Ureter (tissue), 1 donor: ENCODE results near the gene PRSS53. TPM values are rescaled to one million over a fixed set of nuclear protein-coding genes. Genes with fewer than 3 reads are reported as not detected.

Source experiments
- DNase-seq: peaks from one replicate; pipeline ENCODE4 v3.0.0-alpha.2; 2020; ENCODE audit warnings: low spot score
- total RNA-seq: library from RNA; stranded (reverse); gene quantifications from one replicate; pipeline ENCODE4 v1.2.4, GENCODE V29; 2023
- donor health status: DM: yes; HTN: yes; CAD: no.

PRSS53 gene
- total RNA-seq, 1 donor from 2014 or later, result 1.2 TPM

- peak; percentile 94 for DNase-seq
Observed at GRCh38 chr16:31094424-31095120, 5.8 kb upstream of the PRSS53 start, which contains the start of gene VKORC1. Gene VKORC1 (minus strand): TSS chr16:31094797. CDS start chr16:31094729, 68 bp downstream.

GRCh38 chr16:31094088-31094423 is 5.3 kb upstream of the PRSS53 start:
- DNase-seq, result no peak

DNA sequence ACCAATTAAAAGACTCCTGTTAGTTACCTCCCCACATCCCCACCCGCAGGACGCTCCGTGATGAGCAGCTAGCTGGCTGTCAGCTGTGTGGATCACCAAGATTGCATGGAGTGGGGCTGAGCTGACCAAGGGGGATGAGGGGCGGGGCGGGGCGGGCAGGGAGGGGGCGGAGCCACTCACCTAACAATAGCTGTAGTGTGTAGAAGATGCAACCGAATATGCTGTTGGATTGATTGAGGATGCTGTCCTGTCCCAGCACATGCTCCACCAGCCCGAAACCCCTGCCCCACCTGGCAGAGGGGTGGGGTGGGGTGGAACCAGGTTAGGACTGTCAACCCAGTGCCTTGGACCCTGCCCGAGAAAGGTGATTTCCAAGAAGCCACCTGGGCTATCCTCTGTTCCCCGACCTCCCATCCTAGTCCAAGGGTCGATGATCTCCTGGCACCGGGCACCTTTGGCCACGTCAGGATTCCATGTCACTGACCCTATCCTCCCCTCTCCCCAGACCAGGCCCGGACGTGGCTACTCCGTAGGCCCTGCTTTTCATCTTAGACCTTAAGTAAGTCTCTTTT is 4.5 kb upstream of the PRSS53 start:
- no peak for DNase-seq

GRCh38 chr16:31092330-31092729 is 3.6 kb upstream of the PRSS53 start:
- DNase-seq, result no peak

- DNase-seq, result no peak
Observed at GRCh38 chr16:31090540-31090939, 1.8 kb upstream of the PRSS53 start.

DNA sequence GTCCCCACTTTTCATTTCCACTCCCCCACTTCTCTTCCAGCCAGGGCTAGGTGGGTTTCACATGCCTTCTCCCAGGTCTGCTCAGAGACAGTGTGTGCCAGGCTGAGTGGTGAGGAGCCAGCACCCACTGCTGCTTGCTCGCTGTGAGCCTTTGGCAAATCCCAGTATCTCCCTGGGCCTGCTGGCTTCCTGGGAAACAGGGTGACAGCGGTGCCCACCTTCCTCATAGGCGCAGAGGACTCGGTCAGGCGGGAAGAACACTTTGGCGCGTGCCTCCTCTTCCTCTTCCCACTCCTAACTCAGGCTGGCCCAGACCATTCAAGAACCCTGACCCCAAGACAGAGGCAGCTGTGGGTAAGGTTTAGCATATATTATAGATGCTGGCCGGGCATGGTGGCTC is 456 bp upstream of the PRSS53 start:
- no peak for DNase-seq

GRCh38 chr16:31087971-31088370 is 772 bp downstream of the PRSS53 start:
- no peak for DNase-seq

- DNase-seq, result no peak
Observed at GRCh38 chr16:31087481-31087880, 1.3 kb downstream of the PRSS53 start.

GRCh38 chr16:31086629-31086906 is 2.2 kb downstream of the PRSS53 start:
- no peak for DNase-seq

DNA sequence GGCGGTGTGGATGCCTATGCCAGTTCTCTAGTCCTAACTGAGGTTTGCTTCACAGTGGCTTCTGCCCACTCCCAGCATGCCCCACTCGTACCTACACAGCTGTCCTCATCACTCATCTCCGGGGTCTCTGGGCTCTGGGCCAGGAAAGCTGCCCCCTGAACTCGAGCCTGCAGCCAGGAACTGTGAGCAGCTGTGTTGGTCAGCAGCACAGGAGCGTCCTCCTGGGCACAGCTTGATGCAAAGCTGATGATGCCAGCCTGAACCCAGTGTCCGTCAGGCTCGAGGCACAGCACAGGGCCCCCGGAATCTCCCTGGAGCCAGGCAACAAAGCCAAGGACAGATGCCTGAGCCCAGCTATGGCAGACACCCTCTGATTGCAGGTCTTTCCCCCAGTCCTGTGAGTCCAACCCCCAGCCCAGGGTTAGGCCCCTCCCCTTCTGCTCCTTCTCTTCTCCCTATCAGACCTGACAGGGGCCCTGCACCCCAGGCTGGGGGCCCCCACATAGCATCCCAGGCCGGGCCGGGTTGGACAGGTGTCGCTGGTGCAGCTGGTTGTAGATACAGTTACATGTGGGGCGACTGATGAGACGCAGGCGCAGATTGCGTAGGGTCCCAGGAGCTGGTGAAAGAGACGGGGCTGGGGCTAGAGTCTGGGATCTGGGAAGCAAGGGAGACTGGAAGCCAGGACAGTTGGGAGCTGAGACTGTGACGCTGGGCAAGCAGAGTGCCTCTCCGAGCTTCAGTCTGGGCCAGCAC is 2.7 kb downstream of the PRSS53 start:
- DNase-seq, result no peak

GRCh38 chr16:31085411-31085810 is 3.3 kb downstream of the PRSS53 start:
- DNase-seq, result no peak

DNA sequence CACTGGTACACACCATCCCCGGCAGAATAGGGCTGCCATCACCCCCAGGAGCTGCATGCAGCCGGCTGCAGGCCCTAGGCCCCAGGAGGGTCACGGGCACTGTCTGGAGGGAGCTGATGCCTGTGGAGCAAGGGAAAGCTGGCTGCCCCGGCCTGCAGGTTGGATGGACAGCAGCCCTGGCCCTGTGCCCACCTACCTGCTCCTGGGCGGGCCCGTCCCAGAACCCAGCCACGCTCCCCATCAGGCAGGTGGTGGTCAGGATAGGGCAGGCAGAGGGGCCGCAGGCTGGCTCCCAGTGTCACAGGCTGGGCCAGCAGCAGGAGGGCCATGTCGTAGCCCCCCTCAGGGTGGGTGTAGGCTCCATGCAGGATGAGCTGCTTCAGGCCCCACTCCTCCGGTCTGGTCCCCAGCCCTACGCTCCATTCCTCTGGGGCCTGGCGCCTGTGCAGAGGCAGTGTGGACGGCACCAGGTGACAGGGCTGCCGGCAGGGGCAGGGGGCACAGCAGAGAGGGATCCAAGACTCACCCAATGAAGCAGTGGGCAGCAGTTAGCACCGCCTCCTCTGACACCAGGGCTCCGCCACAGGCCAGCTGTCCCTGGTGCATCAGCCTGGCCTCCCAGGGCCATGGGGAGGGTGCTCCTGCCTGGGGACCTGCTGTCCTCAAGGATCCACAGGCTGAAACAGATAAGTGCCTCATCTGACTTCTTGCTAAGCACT is 4.0 kb downstream of the PRSS53 start:
- DNase-seq, result no peak

GRCh38 chr16:31083981-31084380 is 4.8 kb downstream of the PRSS53 start:
- no peak for DNase-seq

GRCh38 chr16:31083556-31083955 is 5.2 kb downstream of the PRSS53 start:
- DNase-seq, result no peak

DNA sequence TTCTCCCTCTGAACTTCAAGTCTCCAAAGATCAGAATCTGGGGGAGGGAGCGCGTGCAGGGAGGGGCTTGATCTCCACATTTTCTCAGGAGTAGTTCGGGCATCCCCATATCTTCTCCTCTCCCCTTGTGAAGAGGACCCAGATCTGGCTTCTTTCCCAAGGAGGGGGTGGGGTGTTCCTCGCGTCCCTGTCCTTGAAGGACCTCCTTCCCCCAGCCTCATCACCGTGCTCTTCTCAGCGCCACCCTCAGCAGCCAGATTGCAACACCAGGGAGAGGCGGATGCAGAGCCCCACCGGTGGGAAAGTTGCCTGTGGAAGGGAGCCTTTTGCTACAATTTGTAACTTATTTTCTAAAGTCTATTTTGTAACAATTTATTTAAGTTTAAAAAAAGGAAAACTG is 5.7 kb downstream of the PRSS53 start:
- DNase-seq, result no peak

GRCh38 chr16:31082368-31083045 is 6.2 kb downstream of the PRSS53 start:
- no peak for DNase-seq

- no peak for DNase-seq
Observed at GRCh38 chr16:31081428-31082351, 7.1 kb downstream of the PRSS53 start.

- no peak for DNase-seq
Observed at GRCh38 chr16:31080756-31081419, 7.9 kb downstream of the PRSS53 start.

DNA sequence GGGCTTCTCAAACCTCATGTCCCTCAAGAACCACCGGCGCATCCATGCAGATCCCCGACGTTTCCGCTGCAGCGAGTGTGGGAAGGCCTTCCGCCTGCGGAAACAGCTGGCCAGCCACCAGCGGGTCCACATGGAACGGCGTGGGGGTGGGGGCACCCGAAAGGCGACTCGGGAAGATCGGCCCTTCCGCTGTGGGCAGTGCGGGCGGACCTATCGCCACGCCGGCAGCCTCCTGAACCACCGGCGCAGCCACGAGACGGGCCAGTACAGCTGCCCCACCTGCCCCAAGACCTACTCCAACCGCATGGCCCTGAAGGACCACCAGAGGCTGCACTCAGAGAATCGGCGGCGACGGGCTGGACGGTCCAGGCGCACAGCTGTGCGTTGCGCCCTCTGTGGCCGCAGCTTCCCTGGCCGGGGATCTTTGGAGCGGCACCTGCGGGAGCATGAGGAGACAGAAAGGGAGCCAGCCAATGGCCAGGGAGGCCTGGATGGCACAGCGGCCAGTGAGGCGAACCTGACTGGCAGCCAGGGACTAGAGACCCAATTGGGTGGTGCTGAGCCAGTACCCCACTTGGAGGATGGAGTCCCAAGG is 8.6 kb downstream of the PRSS53 start:
- no peak for DNase-seq

- no peak for DNase-seq
Observed at GRCh38 chr16:31079342-31079944, 9.3 kb downstream of the PRSS53 start.
